Ishikawa (cell line): ENCODE measurements around the gene ALDH3A2.

Source experiments
- CEBPB ChIP-seq: IDR thresholded peaks from 2 replicates; pipeline ENCODE4 v1.6.1; 2012
- CREB1 ChIP-seq: IDR thresholded peaks from 2 replicates; pipeline ENCODE4 v1.6.1; 2012; ENCODE audit warnings: low read depth
- EGR1 ChIP-seq: IDR thresholded peaks from 2 replicates; pipeline ENCODE4 v1.6.1; 2012
- EP300 ChIP-seq: IDR thresholded peaks from 2 replicates; pipeline ENCODE4 v1.6.1; 2012; ENCODE audit warnings: borderline replicate concordance
- FOXM1 ChIP-seq: IDR thresholded peaks from 2 replicates; pipeline ENCODE4 v1.6.1; 2012; ENCODE audit warnings: low read depth, borderline replicate concordance
- MAX ChIP-seq: IDR thresholded peaks from 2 replicates; pipeline ENCODE4 v1.6.1; 2012
- NFIC ChIP-seq: IDR thresholded peaks from 2 replicates; pipeline ENCODE4 v1.6.1; 2012
- RAD21 ChIP-seq: IDR thresholded peaks from 2 replicates; pipeline ENCODE4 v1.6.1; 2012; ENCODE audit warnings: low read depth
- REST ChIP-seq: IDR thresholded peaks from 2 replicates; pipeline ENCODE4 v1.6.1; 2012; ENCODE audit warnings: low read depth, mild to moderate bottlenecking
- TAF1 ChIP-seq: IDR thresholded peaks from 2 replicates; pipeline ENCODE4 v1.6.1; 2012; ENCODE audit warnings: low read depth, mild to moderate bottlenecking
- TCF12 ChIP-seq: IDR thresholded peaks from 2 replicates; pipeline ENCODE4 v1.6.1; 2012; ENCODE audit warnings: low read depth
- TEAD4 ChIP-seq: IDR thresholded peaks from 2 replicates; pipeline ENCODE4 v1.6.1; 2012
- USF1 ChIP-seq: IDR thresholded peaks from 2 replicates; pipeline ENCODE4 v1.6.1; 2012
- YY1 ChIP-seq: IDR thresholded peaks from 2 replicates; pipeline ENCODE4 v1.6.1; 2012; ENCODE audit warnings: low read depth
- ZBTB7A ChIP-seq: IDR thresholded peaks from 2 replicates; pipeline ENCODE4 v1.6.1; 2012; ENCODE audit warnings: low read depth

Gene ALDH3A2

GRCh38 chr17:19629449-19629848 lies 19.1 kb upstream of the ALDH3A2 start:
- no peak for TF ChIP-seq USF1
- no peak for TF ChIP-seq ZBTB7A
- TF ChIP-seq MAX, result no peak
- TF ChIP-seq TEAD4, result no peak
- TF ChIP-seq CEBPB, result no peak
- TF ChIP-seq REST, result no peak
- TF ChIP-seq TCF12, result no peak
- no peak for TF ChIP-seq EGR1
- TF ChIP-seq YY1, result no peak
- TF ChIP-seq RAD21, result no peak
- no peak for TF ChIP-seq CREB1
- no peak for TF ChIP-seq FOXM1
- TF ChIP-seq NFIC, result no peak
- TF ChIP-seq EP300, result no peak

GRCh38 chr17:19630035-19630434 lies 18.5 kb upstream of the ALDH3A2 start:
- TF ChIP-seq YY1 (no peak), ZBTB7A (no peak), CEBPB (no peak), MAX (no peak), CREB1 (no peak), USF1 (no peak), TCF12 (no peak), EGR1 (no peak), NFIC (no peak), RAD21 (no peak), FOXM1 (no peak), TAF1 (no peak), EP300 (no peak), TEAD4 (no peak), REST (no peak)

- no peak for TF ChIP-seq RAD21
- no peak for TF ChIP-seq CEBPB
- TF ChIP-seq EP300, result no peak
- TF ChIP-seq CREB1, result no peak
- no peak for TF ChIP-seq ZBTB7A
- no peak for TF ChIP-seq TAF1
- no peak for TF ChIP-seq NFIC
Measured at GRCh38 chr17:19630661-19631060, 17.9 kb upstream of the ALDH3A2 start.

- TF ChIP-seq NFIC (no peak), EP300 (no peak), REST (no peak), USF1 (no peak), ZBTB7A (no peak), TCF12 (no peak)
Measured at GRCh38 chr17:19631905-19632304, 16.6 kb upstream of the ALDH3A2 start.
